Measurements from ENCODE around the gene RCC2.

DNA sequence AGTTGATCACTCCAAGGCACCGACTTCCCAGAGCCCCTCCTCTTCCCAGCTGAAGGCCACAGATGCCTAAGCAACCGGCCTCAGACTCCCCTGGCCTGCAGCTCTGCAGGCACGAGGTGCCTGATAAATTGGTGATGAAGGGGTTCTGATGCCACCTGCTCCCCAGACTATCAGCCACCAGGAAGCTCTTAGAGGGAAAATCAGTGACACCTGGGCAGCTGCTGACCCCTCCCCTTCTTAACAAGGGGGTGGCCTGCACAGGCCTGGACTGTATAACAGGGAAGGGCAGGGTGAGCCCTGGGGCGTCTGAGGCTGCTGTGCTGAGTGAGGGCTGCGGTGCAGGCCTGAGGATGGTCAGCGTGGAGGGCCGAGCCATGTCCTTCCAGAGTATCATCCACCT lies 67.6 kb downstream of the RCC2 start, which contains the start of gene PADI6:
- no peak for TF ChIP-seq TAF1 (IDR thresholded peaks at IDR 0.05; ENCODE audit: low read depth)
- TF ChIP-seq, protein P1, sequence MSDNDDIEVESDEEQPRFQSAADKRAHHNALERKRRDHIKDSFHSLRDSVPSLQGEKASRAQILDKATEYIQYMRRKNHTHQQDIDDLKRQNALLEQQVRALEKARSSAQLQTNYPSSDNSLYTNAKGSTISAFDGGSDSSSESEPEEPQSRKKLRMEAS (IDR thresholded peaks at IDR 0.05) = no peak
- TF ChIP-seq CEBPB (IDR thresholded peaks at IDR 0.05) = no peak
- no peak for TF ChIP-seq NFIC (IDR thresholded peaks at IDR 0.05)
- TF ChIP-seq YY1 (IDR thresholded peaks at IDR 0.05; ENCODE audit: low read depth) = no peak
- TF ChIP-seq, protein P2, sequence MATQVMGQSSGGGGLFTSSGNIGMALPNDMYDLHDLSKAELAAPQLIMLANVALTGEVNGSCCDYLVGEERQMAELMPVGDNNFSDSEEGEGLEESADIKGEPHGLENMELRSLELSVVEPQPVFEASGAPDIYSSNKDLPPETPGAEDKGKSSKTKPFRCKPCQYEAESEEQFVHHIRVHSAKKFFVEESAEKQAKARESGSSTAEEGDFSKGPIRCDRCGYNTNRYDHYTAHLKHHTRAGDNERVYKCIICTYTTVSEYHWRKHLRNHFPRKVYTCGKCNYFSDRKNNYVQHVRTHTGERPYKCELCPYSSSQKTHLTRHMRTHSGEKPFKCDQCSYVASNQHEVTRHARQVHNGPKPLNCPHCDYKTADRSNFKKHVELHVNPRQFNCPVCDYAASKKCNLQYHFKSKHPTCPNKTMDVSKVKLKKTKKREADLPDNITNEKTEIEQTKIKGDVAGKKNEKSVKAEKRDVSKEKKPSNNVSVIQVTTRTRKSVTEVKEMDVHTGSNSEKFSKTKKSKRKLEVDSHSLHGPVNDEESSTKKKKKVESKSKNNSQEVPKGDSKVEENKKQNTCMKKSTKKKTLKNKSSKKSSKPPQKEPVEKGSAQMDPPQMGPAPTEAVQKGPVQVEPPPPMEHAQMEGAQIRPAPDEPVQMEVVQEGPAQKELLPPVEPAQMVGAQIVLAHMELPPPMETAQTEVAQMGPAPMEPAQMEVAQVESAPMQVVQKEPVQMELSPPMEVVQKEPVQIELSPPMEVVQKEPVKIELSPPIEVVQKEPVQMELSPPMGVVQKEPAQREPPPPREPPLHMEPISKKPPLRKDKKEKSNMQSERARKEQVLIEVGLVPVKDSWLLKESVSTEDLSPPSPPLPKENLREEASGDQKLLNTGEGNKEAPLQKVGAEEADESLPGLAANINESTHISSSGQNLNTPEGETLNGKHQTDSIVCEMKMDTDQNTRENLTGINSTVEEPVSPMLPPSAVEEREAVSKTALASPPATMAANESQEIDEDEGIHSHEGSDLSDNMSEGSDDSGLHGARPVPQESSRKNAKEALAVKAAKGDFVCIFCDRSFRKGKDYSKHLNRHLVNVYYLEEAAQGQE (IDR thresholded peaks at IDR 0.05; ENCODE audit: low read depth) = no peak
- TF ChIP-seq EP300 (IDR thresholded peaks at IDR 0.05; ENCODE audit: borderline replicate concordance) = no peak
- no peak for TF ChIP-seq EGR1 (IDR thresholded peaks at IDR 0.05)
- no peak for TF ChIP-seq RAD21 (IDR thresholded peaks at IDR 0.05; ENCODE audit: low read depth)
- TF ChIP-seq, protein P3, sequence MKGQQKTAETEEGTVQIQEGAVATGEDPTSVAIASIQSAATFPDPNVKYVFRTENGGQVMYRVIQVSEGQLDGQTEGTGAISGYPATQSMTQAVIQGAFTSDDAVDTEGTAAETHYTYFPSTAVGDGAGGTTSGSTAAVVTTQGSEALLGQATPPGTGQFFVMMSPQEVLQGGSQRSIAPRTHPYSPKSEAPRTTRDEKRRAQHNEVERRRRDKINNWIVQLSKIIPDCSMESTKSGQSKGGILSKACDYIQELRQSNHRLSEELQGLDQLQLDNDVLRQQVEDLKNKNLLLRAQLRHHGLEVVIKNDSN (IDR thresholded peaks at IDR 0.05) = no peak
- TF ChIP-seq FOXM1 (IDR thresholded peaks at IDR 0.05; ENCODE audit: borderline replicate concordance, low read depth) = no peak
- TF ChIP-seq CREB1 (IDR thresholded peaks at IDR 0.05; ENCODE audit: low read depth) = no peak
- TF ChIP-seq TEAD4 (IDR thresholded peaks at IDR 0.05) = no peak
- no peak for TF ChIP-seq TCF12 (IDR thresholded peaks at IDR 0.05; ENCODE audit: low read depth)

Measured in Ishikawa (cell line).